SK-N-MC (cell line): ENCODE results near the gene ARHGAP44.

ENCODE experiments used
- EZH2 ChIP-seq: fragments of 200-600 bp; sonication (generic); IDR thresholded peaks from one replicate; pipeline ENCODE4 v1.6.1; 2017; ENCODE audit warnings: antibody characterized with exemption
- POLR2AphosphoS5 ChIP-seq: IDR thresholded peaks from 2 replicates; pipeline ENCODE4 v1.6.1; 2012; ENCODE audit warnings: mild to moderate bottlenecking, low read depth, low read length, borderline replicate concordance

DNA sequence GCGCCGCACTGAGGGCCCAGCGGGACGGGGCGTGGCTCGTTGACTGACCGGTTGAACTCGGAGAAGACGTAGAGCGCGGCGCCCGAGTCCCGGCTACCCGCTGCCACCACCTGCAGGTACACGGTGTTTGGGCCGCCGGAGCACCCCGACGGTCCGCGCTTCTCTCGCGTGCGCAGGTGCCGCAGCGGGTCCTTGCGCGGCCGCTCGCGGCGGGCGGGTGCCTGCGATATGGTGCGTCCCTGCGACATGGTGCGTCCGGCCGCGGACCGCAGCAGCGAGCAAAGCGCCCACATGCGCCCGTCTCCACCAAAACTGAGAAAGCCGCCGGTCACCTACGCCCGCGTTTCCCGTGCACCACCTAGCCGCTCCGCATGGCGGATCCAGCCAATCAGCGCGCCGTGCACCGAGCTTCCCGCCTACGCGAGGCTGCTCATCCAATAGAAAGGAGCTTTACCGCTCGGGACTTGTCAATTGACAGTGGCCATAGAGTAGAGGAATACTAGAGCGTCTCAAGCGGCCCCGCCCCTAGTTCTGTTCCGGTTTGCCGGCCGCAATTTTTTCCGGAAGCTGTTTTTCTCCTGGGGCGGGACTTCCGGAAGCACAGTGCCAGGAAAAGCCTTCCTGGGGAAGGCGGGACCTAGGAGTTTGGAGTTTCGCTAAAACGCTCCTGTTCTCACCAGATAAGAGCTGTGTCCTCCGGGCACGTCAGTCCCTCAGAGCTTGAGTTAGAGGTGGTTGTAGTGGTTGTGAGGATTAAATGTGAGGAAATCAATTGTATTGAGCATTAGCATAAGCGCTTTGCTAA lies 228.6 kb downstream of the ARHGAP44 start, which contains the start of gene ELAC2:
- TF ChIP-seq EZH2 (no peak), POLR2AphosphoS5 (peak; percentile 85)
